Heart right ventricle (tissue), 16 donors: ENCODE measurements around the gene AZIN2. TPM values are rescaled to one million over a fixed set of nuclear protein-coding genes. Genes with fewer than 3 reads are reported as not detected.

Experiments used
- ATAC-seq, 8 donors: fragments of 200-7000 bp; cut with Tn5 transposase; one replicate each; pipeline ENCODE4 v1.9.1; 2020; ENCODE audit warnings: mild to moderate bottlenecking in 8 of 8, moderate library complexity in 8 of 8, moderate number of reproducible peaks in 1 of 8
- DNase-seq, 2 donors: peaks; one replicate each; pipeline ENCODE4 v3.0.0-alpha.2; 2020
- H3K27ac ChIP-seq, 10 donors: fragments of 200-600 bp; sonication (generic) in 2 of 10; one replicate each; pipeline versions ENCODE4 v1.5.0 to v1.8.0; 2020 to 2022; ENCODE audit warnings: mild to moderate bottlenecking in 3 of 10
- H3K27me3 ChIP-seq, 7 donors: fragments of 200-600 bp; one replicate each; pipeline ENCODE4 v1.8.0; 2021 to 2022; ENCODE audit warnings: mild to moderate bottlenecking in 2 of 7
- H3K36me3 ChIP-seq, 9 donors: fragments of 200-600 bp; sonication (generic) in 1 of 9; one replicate each; pipeline versions ENCODE4 v1.5.0 to v1.8.0; 2020 to 2022; ENCODE audit warnings: mild to moderate bottlenecking in 2 of 9
- H3K4me1 ChIP-seq, 9 donors: fragments of 200-600 bp; sonication (generic) in 1 of 9; one replicate each; pipeline versions ENCODE4 v1.5.0 to v1.8.0; 2020 to 2022; ENCODE audit warnings: mild to moderate bottlenecking in 4 of 9
- H3K4me3 ChIP-seq, 10 donors: fragments of 200-600 bp; sonication (generic) in 2 of 10; one replicate each; pipeline versions ENCODE4 v1.5.0 to v1.8.0; 2020 to 2022; ENCODE audit warnings: mild to moderate bottlenecking in 7 of 10, moderate library complexity in 2 of 10
- H3K9me3 ChIP-seq, 11 donors: fragments of 200-600 bp in 10 of 11; sonication (generic) in 2 of 11; one replicate each; pipeline versions ENCODE4 v1.5.0 to v1.8.0; 2013 to 2022; ENCODE audit warnings: mild to moderate bottlenecking in 2 of 11, control low read depth in 1 of 11, moderate library complexity in 1 of 11
- CTCF ChIP-seq, 9 donors: fragments of 200-600 bp; sonication (generic) in 2 of 9; IDR thresholded peaks; one replicate each; pipeline versions ENCODE4 v1.5.0 to v1.8.0; 2021 to 2022; ENCODE audit warnings: antibody characterized with exemption in 9 of 9, mild to moderate bottlenecking in 5 of 9, moderate library complexity in 1 of 9
- WGBS, 2 donors: extraction: QIAGEN DNeasy Blood & Tissue Kit; methylation state at CpG; one replicate each; pipeline ENCODE4 v1.1.7; 2013; ENCODE audit warnings: inconsistent platforms in 1 of 2; 5-methylcytosine and 5-hydroxymethylcytosine counted together
- intact Hi-C, 10 donors: fragments of 100-400 bp; cut with DNase I; formaldehyde crosslinking; loops; one replicate each; pipeline versions ENCODE4 v1.11.1 to v1.14.2; 2022
- polyA plus RNA-seq, 2 donors: library from polyadenylated mRNA; stranded (reverse); fragments of 200-250 nt; gene quantifications; one replicate each; pipeline ENCODE4 v1.2.3, GENCODE V29; 2013
- total RNA-seq, 10 donors: library from RNA; stranded (reverse); fragmentation: NEBNext Ultra II Directional in 3 of 10; extraction: Animal tissue kit (Norgen Biotek cat#: 25700) in 3 of 10; gene quantifications; one replicate each; pipeline versions ENCODE4 v1.2.1 to v1.2.4, GENCODE V29; 2021 to 2023
- donor health status: Arrhythmogenic right ventricular cardiomyopathy.
- donor health status: ischemic (EF 13 %, LVEDD 7.1; RV severe dilation, severe dysfunction).
- donor health status: healthy with polysubstance abuse.
- donor health status: DM: no; HTN: yes; CAD: no.
- donor health status: DM: no; HTN: no; CAD: no.
- donor health status: ischemic (EF 25% LVEDD 6.9; RV normal size, moderate dysfunction).
- donor health status: ischemic (EF 25% LVEDD 5.7; RV mildly dilated, moderate dysfunction).
- donor health status: healthy.
- donor health status: DM: yes; HTN: yes; CAD: no.
- donor health status: Ischemic cardiomyopathy.
- donor health status: ischemic (EF 35%, LVEDD 5.7; RV mildly dilated, moderate dysfunction).
- donor health status: nonischemic (EF 11% LVEDD 7.7; RV severe dilation, severe dysfunction).
- donor health status: DM: yes; HTN: yes; CAD: no.
- donor health status: PGD.
- donor health status: ischemic (EF 29% LVEDD 5.4; RV normal size, mild dysfunction).
- donor health status: nonischemic (EF 23%, LVEDD 6.1; RV moderate dilation, normal function).

The AZIN2 gene
- total and polyA plus RNA-seq, 12 donors = 1.1 to 6.9 (median 2.7) TPM

GRCh38 chr1:33167650-33168447, 86.9 kb downstream of the AZIN2 start:
- H3K9me3 ChIP-seq = no peaks in the 10 kb centered on the region
- DNase-seq (no peak), ATAC-seq (no peak)
- H3K4me1 ChIP-seq = peaks cover 9 to 45% (median 24%) of the 10 kb centered on the region in 9 donors
- no peak overlapping the region for H3K4me3 ChIP-seq
- no peaks in the 10 kb centered on the region for H3K27me3 ChIP-seq
- 94 to 96% methylated on average over 4 of the region's 4 CpGs for WGBS, 2 donors
- no peak for TF ChIP-seq CTCF (IDR thresholded peaks at IDR 0.05)
- intact Hi-C loops = no loop called here
- peaks cover 0 to 21% (median 0%) of the 10 kb centered on the region in 9 donors for H3K36me3 ChIP-seq
- H3K27ac ChIP-seq = no peak overlapping the region

- Histone ChIP-seq H3K27me3 (no peaks in the 10 kb centered on the region), H3K4me1 (peaks cover 9 to 44% (median 22%) of the 10 kb centered on the region in 9 donors), H3K4me3 (no peak overlapping the region), H3K27ac (peak overlapping the region in 5 of 10 donors; percentile 5 to 22 (median 12)), H3K36me3 (peaks cover 0 to 21% (median 0%) of the 10 kb centered on the region in 9 donors), H3K9me3 (no peaks in the 10 kb centered on the region)
- ATAC-seq = no peak
- intact Hi-C loops = no loop called here
- TF ChIP-seq CTCF (IDR thresholded peaks at IDR 0.05) = no peak
- no peak for DNase-seq
- WGBS, 2 donors = 67 to 69% methylated on average over 11 of the region's 11 CpGs
These were observed 87.8 kb downstream of the AZIN2 start for GRCh38 chr1:33168556-33169289.

- intact Hi-C loops = no loop called here
These were observed 88.5 kb downstream of the AZIN2 start for GRCh38 chr1:33169290-33170055.

More at GRCh38 chr1:33169290-33170055, 88.5 kb downstream of the AZIN2 start:
- peak in 4 of 8 donors; percentile 16 to 41 (median 35) for ATAC-seq
- H3K4me3 ChIP-seq = no peak overlapping the region
- peaks cover 0 to 21% (median 0%) of the 10 kb centered on the region in 9 donors for H3K36me3 ChIP-seq
- DNase-seq = no peak
- WGBS, 2 donors = 66 to 71% methylated on average over 11 of the region's 11 CpGs
- no peaks in the 10 kb centered on the region for H3K27me3 ChIP-seq
- H3K27ac ChIP-seq = peak overlapping the region in 5 of 10 donors; percentile 3 to 22 (median 7)
- H3K9me3 ChIP-seq = no peaks in the 10 kb centered on the region
- TF ChIP-seq CTCF (IDR thresholded peaks at IDR 0.05) = no peak
- H3K4me1 ChIP-seq = peaks cover 9 to 36% (median 22%) of the 10 kb centered on the region in 9 donors

Other genes with a start within 250 kb of the AZIN2 start
- 100 to 1,000 TPM in 2 of 10 donors, 10 to 100 TPM in 8; 44.7 to 130 (median 73.5) TPM for gene FNDC5, start 210.2 kb upstream of the AZIN2 start, total RNA-seq
- 10 to 100 TPM; 12.4 to 75.1 TPM for gene FNDC5, start 210.2 kb upstream of the AZIN2 start, polyA plus RNA-seq
- not detected for gene HPCA, start 194.7 kb upstream of the AZIN2 start, total RNA-seq
- not detected for gene HPCA, start 194.7 kb upstream of the AZIN2 start, polyA plus RNA-seq
- gene TMEM54, start 179.8 kb upstream of the AZIN2 start, total RNA-seq = 10 to 100 TPM in 7 of 10 donors, 1 to 10 TPM in 3; 4.5 to 22.5 (median 10.8) TPM
- 10 to 100 TPM in 1 of 2 donors, 1 to 10 TPM in 1; 8.4 to 18.2 TPM for gene TMEM54, start 179.8 kb upstream of the AZIN2 start, polyA plus RNA-seq
- gene RNF19B, start 116.3 kb upstream of the AZIN2 start, total RNA-seq = 10 to 100 TPM; 10.2 to 36.9 (median 13.8) TPM
- gene RNF19B, start 116.3 kb upstream of the AZIN2 start, polyA plus RNA-seq = 1 to 10 TPM; 1.1 to 7.0 TPM
- gene AK2, start 44.3 kb upstream of the AZIN2 start, total RNA-seq = 100 to 1,000 TPM in 9 of 10 donors, 10 to 100 TPM in 1; 93.3 to 154 (median 111) TPM
- gene AK2, start 44.3 kb upstream of the AZIN2 start, polyA plus RNA-seq = 100 to 1,000 TPM; 175 to 305 TPM
- 1 to 10 TPM; 2.0 to 3.7 (median 2.8) TPM for gene TRIM62, start 100.9 kb downstream of the AZIN2 start, total RNA-seq
- 1 to 10 TPM; 2.4 to 2.5 TPM for gene TRIM62, start 100.9 kb downstream of the AZIN2 start, polyA plus RNA-seq
- 10 to 100 TPM; 28.5 to 39.2 (median 32.3) TPM for gene ZNF362, start 175.3 kb downstream of the AZIN2 start, total RNA-seq
- 10 to 100 TPM in 1 of 2 donors, 1 to 10 TPM in 1; 9.1 to 25.9 TPM for gene ZNF362, start 175.3 kb downstream of the AZIN2 start, polyA plus RNA-seq
- under 1 TPM in 1 of 10 donors, not detected in 9; 0.25 TPM for gene A3GALT2, start 239.9 kb downstream of the AZIN2 start, total RNA-seq
- gene A3GALT2, start 239.9 kb downstream of the AZIN2 start, polyA plus RNA-seq = not detected